HCT116 (cell line): Measurements from ENCODE around the gene EPHA8. TPM values are rescaled to one million over a fixed set of nuclear protein-coding genes. Genes with fewer than 3 reads are reported as not detected.

Source experiments
- ATAC-seq: fragments of 200-7000 bp; cut with Tn5 transposase; 2 replicates; pipeline ENCODE4 v1.9.1; 2020; ENCODE audit warnings: mild to moderate bottlenecking, moderate library complexity
- BruUV-seq: library from RNA; stranded (reverse); fragments of 400-500 nt; replicated peaks from 2 replicates; lab custom pipeline; 2021; lab: Mats Ljungman, UMichigan
- CTCF ChIA-PET: fragments of 300-600 bp; sonication (Branson Sonifier 250); formaldehyde crosslinking; loops from one replicate; lab custom pipeline; 2021; ENCODE audit warnings: antibody characterized with exemption; lab: Charles Lee
- POLR2A ChIA-PET: fragments of 300-600, 350-600 bp; sonication (Branson Sonifier 250); formaldehyde crosslinking; loops from one replicate; lab custom pipeline; 2021; ENCODE audit warnings: antibody characterized with exemption; lab: Charles Lee
- RAD21 ChIA-PET, 2 experiments: fragments of 300-600 bp; sonication (Branson Sonifier 250); formaldehyde crosslinking; loops; one replicate each; lab custom pipeline; 2023; ENCODE audit warnings: low total read pairs in 2 of 2; ENCODE audit not compliant: uncharacterized antibody in 2 of 2, unreplicated experiment in 2 of 2, low non-redundant PET in 1 of 2; lab: Charles Lee
- DNase-seq: peaks from one replicate; pipeline ENCODE4 v3.0.0-alpha.2; 2010; ENCODE audit warnings: low read depth, low spot score
- H2AFZ ChIP-seq: fragments of 200-600 bp; shearing (Covaris generic), sonication (generic); 2 replicates; pipeline ENCODE4 v1.6.1; 2017; ENCODE audit warnings: low read depth, mixed run types, mixed read lengths, antibody characterized with exemption, low read length; ENCODE audit not compliant: poor library complexity, severe bottlenecking
- H3K27ac ChIP-seq: 2 replicates; pipeline ENCODE4 v1.5.1; 2012; ENCODE audit warnings: low read depth, low read length
- H3K27me3 ChIP-seq: fragments of 200-600 bp; sonication (generic); 2 replicates; pipeline ENCODE4 v1.6.1; 2016; ENCODE audit warnings: mixed run types, low read length, mixed read lengths; ENCODE audit not compliant: insufficient read depth
- H3K36me3 ChIP-seq, 2 experiments: fragments of 200-500 bp in 1 of 2; fragments of 200-600 bp in 1 of 2; sonication (Bioruptor generic) in 1 of 2; sonication (generic) in 1 of 2; 2 replicates each; pipeline versions ENCODE4 v1.5.1 to v1.6.1; 2014 to 2016; ENCODE audit warnings: low read length in 2 of 2, inconsistent platforms in 1 of 2, mixed read lengths in 1 of 2, mixed run types in 1 of 2; ENCODE audit not compliant: insufficient read depth in 2 of 2, control insufficient read depth in 1 of 2
- H3K4me1 ChIP-seq, 2 experiments: fragments of 200-600 bp in 1 of 2; sonication (generic) in 1 of 2; 2 replicates each; pipeline versions ENCODE4 v1.5.1 to v1.6.1; 2012 to 2017; ENCODE audit warnings: low read length in 2 of 2, inconsistent platforms in 1 of 2, mild to moderate bottlenecking in 1 of 2, mixed read lengths in 1 of 2, mixed run types in 1 of 2, moderate library complexity in 1 of 2; ENCODE audit not compliant: insufficient read depth in 2 of 2, control insufficient read depth in 1 of 2
- H3K4me2 ChIP-seq: fragments of 200-600 bp; sonication (generic); 2 replicates; pipeline ENCODE4 v1.6.1; 2017; ENCODE audit warnings: mixed run types, low read length, mixed read lengths
- H3K4me3 ChIP-seq, 2 experiments: fragments of 200-600 bp in 1 of 2; sonication (generic) in 1 of 2; replicated peaks in 1 of 2; 2 replicates each; pipeline ENCODE4 v1.5.1; 2011 to 2016; ENCODE audit warnings: low read length in 2 of 2, control low read depth in 1 of 2, low read depth in 1 of 2, mild to moderate bottlenecking in 1 of 2, mixed read lengths in 1 of 2, mixed run types in 1 of 2
- H3K79me2 ChIP-seq: fragments of 200-600 bp; sonication (generic); 2 replicates; pipeline ENCODE4 v1.6.1; 2017; ENCODE audit warnings: mild to moderate bottlenecking, mixed run types, low read length, moderate library complexity, mixed read lengths; ENCODE audit not compliant: insufficient read depth
- H3K9ac ChIP-seq: fragments of 200-600 bp; sonication (generic); 2 replicates; pipeline ENCODE4 v1.6.1; 2016; ENCODE audit warnings: low read length, mixed read lengths
- H3K9me2 ChIP-seq: fragments of 200-600 bp; sonication (generic), shearing (Covaris generic); 2 replicates; pipeline ENCODE4 v1.6.1; 2017; ENCODE audit warnings: mixed run types, mild to moderate bottlenecking, moderate library complexity; ENCODE audit not compliant: insufficient read depth
- H3K9me3 ChIP-seq, 2 experiments: fragments of 200-500 bp in 1 of 2; fragments of 200-600 bp in 1 of 2; sonication (Bioruptor generic) in 1 of 2; sonication (generic) in 1 of 2; 2 replicates each; pipeline ENCODE4 v1.6.1; 2014 to 2017; ENCODE audit warnings: low read length in 2 of 2, mixed read lengths in 2 of 2, inconsistent platforms in 1 of 2, low read depth in 1 of 2, mild to moderate bottlenecking in 1 of 2, mixed run types in 1 of 2, moderate library complexity in 1 of 2; ENCODE audit not compliant: control insufficient read depth in 1 of 2, insufficient read depth in 1 of 2
- H4K20me1 ChIP-seq: fragments of 200-600 bp; sonication (generic), shearing (Covaris generic); 2 replicates; pipeline ENCODE4 v1.6.1; 2017; ENCODE audit warnings: mixed run types, mild to moderate bottlenecking, moderate library complexity; ENCODE audit not compliant: insufficient read depth
- CBX3 ChIP-seq: IDR thresholded peaks from 2 replicates; pipeline ENCODE4 v1.6.1; 2012; ENCODE audit warnings: low read depth
- CEBPB ChIP-seq: IDR thresholded peaks from 2 replicates; pipeline ENCODE4 v1.6.1; 2012; ENCODE audit warnings: low read depth
- EGR1 ChIP-seq: IDR thresholded peaks from 2 replicates; pipeline ENCODE4 v1.6.1; 2012; ENCODE audit warnings: low read depth
- ELF1 ChIP-seq: IDR thresholded peaks from 2 replicates; pipeline ENCODE4 v1.6.1; 2012; ENCODE audit warnings: low read depth, borderline replicate concordance
- EZH2 ChIP-seq: fragments of 200-600 bp; sonication (generic); IDR thresholded peaks from 2 replicates; pipeline ENCODE4 v1.6.1; 2017; ENCODE audit warnings: antibody characterized with exemption, mixed run types
- EZH2phosphoT487 ChIP-seq: fragments of 200-600 bp; IDR thresholded peaks from 2 replicates; pipeline ENCODE4 v1.6.1; 2018; ENCODE audit warnings: antibody characterized with exemption, borderline replicate concordance
- POLR2A ChIP-seq: IDR thresholded peaks from 2 replicates; pipeline ENCODE4 v1.7.0; 2011; ENCODE audit warnings: borderline replicate concordance; ENCODE audit not compliant: insufficient read depth, insufficient read length; ENCODE audit errors: extremely low read depth
- RAD21 ChIP-seq: IDR thresholded peaks from 2 replicates; pipeline ENCODE4 v1.6.1; 2012; ENCODE audit warnings: low read depth, mild to moderate bottlenecking
- SIN3A ChIP-seq: IDR thresholded peaks from 2 replicates; pipeline ENCODE4 v1.6.1; 2012; ENCODE audit warnings: low read depth
- SRF ChIP-seq: IDR thresholded peaks from 2 replicates; pipeline ENCODE4 v1.6.1; 2012; ENCODE audit warnings: low read depth
- ZFX ChIP-seq: fragments of 450-650 bp; IDR thresholded peaks from 2 replicates; pipeline ENCODE4 v1.6.1; 2017
- intact Hi-C: fragments of 100-400 bp; cut with micrococcal nuclease; formaldehyde crosslinking; loops from 2 replicates; pipeline ENCODE4 v1.10.0; 2022
- total RNA-seq: library from RNA; stranded (reverse); gene quantifications from one replicate; pipeline ENCODE4 v1.2.1, GENCODE V29; 2021; ENCODE audit not compliant: unreplicated experiment
- TF ChIP-seq, protein P1 (sequence below): IDR thresholded peaks from 2 replicates; pipeline ENCODE4 v1.6.1; 2012
- TF ChIP-seq, protein P2 (sequence below): IDR thresholded peaks from 2 replicates; pipeline ENCODE4 v1.6.1; 2012
- TF ChIP-seq, protein P3 (sequence below), 3 experiments: fragments of 200-600 bp in 1 of 3; sonication (generic) in 1 of 3; IDR thresholded peaks in 2 of 3; conservative IDR thresholded peaks in 1 of 3; 2 replicates each; pipeline ENCODE4 v1.5.1; 2012 to 2017; ENCODE audit warnings: low read depth in 2 of 3, low read length in 2 of 3, antibody characterized with exemption in 1 of 3, borderline replicate concordance in 1 of 3, control low read depth in 1 of 3, mild to moderate bottlenecking in 1 of 3, mixed read lengths in 1 of 3, mixed run types in 1 of 3, moderate library complexity in 1 of 3; ENCODE audit not compliant: insufficient read depth in 1 of 3
- TF ChIP-seq, protein P4 (sequence below): IDR thresholded peaks from 2 replicates; pipeline ENCODE4 v1.6.1; 2011; ENCODE audit warnings: mild to moderate bottlenecking, low read length, moderate library complexity; ENCODE audit not compliant: insufficient replicate concordance; ENCODE audit errors: extremely low read depth
- TF ChIP-seq, protein P5 (sequence below): IDR thresholded peaks from 2 replicates; pipeline ENCODE4 v1.6.1; 2012; ENCODE audit warnings: low read depth

Gene EPHA8
- total RNA-seq, 1 experiment from 2014 or later: 0.30 TPM

DNA sequence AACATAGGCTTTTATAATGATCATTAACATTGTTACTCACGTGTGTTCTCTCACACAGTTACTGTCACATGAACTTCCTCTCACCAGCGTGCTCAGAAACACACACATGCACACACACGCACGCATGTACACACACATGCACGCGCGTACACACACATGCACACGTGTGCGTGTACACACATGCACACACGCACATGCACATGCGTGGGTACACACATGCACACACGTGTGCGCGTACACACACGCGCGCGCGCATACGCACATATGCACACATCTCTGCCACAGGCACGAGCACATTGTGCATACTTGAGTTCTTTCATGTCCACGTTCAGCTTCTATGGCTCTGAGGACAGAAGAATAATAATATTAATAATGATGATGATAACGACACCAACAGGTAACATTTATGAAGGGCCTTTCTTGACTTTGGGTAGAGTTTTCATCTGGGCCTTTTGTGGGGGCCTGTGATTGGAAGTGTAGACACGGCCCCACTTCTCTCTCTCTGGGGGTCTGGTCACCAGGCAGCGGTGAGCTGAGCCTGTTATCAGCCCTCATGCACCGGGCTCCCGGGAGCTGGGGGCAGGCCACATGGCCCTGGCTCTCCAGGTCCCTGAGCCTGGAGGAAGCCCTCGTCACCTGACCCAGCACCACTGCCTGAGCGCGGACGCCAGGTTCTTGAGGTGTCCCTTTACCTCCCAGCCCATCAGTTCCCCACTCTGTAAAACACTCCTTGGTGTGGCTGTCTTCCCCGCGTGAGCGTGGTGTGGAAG is 7.0 kb downstream of the EPHA8 start (continued):
- TF ChIP-seq, protein P1, sequence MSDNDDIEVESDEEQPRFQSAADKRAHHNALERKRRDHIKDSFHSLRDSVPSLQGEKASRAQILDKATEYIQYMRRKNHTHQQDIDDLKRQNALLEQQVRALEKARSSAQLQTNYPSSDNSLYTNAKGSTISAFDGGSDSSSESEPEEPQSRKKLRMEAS: no peak
- TF ChIP-seq ZFX (no peak), CEBPB (no peak), SIN3A (no peak), RAD21 (no peak), CBX3 (no peak)
- TF ChIP-seq, protein P2, sequence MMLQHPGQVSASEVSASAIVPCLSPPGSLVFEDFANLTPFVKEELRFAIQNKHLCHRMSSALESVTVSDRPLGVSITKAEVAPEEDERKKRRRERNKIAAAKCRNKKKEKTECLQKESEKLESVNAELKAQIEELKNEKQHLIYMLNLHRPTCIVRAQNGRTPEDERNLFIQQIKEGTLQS: no peak

DNA sequence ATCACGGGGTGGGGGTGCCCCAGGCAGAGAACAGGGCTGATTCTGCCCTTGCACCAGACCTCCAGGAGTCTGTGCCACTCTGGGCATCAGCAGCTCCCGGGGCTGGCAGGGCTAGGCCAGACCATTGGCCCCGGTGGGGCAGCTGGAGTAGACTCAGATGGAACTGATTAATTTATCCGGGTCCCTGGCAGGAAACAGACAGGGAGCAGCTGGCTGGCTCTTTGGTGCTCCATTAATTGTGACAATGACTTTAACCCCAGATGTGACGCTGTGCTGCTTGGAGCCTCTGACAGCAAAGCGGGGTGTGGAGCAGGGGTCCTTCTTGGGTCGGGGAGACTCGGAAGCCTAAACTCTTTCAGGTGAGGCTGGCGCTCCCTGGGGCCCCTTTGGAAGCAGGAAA is 9.5 kb downstream of the EPHA8 start:
- no peaks in the 10 kb centered on the region for H3K9me2 ChIP-seq
- DNase-seq (no peak), ATAC-seq (no peak)
- intact Hi-C loops: no loop called here
- ChIA-PET CTCF (no interaction called here), POLR2A (no interaction called here), RAD21 (no interaction called here)
- H2AFZ ChIP-seq: no peak overlapping the region
- H3K4me3 ChIP-seq: no peak overlapping the region
- peaks cover 0 to 2% of the 10 kb centered on the region in 2 experiments; a peak in 1 of 4 replicates for H3K9me3 ChIP-seq
- H3K36me3 ChIP-seq: no peaks in the 10 kb centered on the region
- no peak overlapping the region for H3K4me2 ChIP-seq
- H3K9ac ChIP-seq: no peak overlapping the region
- no peak overlapping the region for H3K27ac ChIP-seq
- BruUV-seq: no TSS peak
- H4K20me1 ChIP-seq: no peaks in the 10 kb centered on the region
- H3K27me3 ChIP-seq: peaks cover 10% of the 10 kb centered on the region; the same call in 1 of the 2 replicates
- no peaks in the 10 kb centered on the region for H3K79me2 ChIP-seq
- no peaks in the 10 kb centered on the region for H3K4me1 ChIP-seq
- TF ChIP-seq EZH2 (no peak), RAD21 (no peak), ELF1 (no peak), EZH2phosphoT487 (no peak), EGR1 (no peak), SIN3A (no peak), SRF (no peak), POLR2A (no peak), CBX3 (no peak)
- TF ChIP-seq, protein P2: no peak
- TF ChIP-seq, protein P3, sequence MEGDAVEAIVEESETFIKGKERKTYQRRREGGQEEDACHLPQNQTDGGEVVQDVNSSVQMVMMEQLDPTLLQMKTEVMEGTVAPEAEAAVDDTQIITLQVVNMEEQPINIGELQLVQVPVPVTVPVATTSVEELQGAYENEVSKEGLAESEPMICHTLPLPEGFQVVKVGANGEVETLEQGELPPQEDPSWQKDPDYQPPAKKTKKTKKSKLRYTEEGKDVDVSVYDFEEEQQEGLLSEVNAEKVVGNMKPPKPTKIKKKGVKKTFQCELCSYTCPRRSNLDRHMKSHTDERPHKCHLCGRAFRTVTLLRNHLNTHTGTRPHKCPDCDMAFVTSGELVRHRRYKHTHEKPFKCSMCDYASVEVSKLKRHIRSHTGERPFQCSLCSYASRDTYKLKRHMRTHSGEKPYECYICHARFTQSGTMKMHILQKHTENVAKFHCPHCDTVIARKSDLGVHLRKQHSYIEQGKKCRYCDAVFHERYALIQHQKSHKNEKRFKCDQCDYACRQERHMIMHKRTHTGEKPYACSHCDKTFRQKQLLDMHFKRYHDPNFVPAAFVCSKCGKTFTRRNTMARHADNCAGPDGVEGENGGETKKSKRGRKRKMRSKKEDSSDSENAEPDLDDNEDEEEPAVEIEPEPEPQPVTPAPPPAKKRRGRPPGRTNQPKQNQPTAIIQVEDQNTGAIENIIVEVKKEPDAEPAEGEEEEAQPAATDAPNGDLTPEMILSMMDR (IDR thresholded peaks at IDR 0.05 in 2 of 3, conservative IDR thresholded peaks at IDR 0.05 in 1 of 3; ENCODE audit: borderline replicate concordance in 1 of 3, insufficient read depth in 1 of 3, low read depth in 2 of 3, low read length in 2 of 3): no peak
- TF ChIP-seq, protein P4, sequence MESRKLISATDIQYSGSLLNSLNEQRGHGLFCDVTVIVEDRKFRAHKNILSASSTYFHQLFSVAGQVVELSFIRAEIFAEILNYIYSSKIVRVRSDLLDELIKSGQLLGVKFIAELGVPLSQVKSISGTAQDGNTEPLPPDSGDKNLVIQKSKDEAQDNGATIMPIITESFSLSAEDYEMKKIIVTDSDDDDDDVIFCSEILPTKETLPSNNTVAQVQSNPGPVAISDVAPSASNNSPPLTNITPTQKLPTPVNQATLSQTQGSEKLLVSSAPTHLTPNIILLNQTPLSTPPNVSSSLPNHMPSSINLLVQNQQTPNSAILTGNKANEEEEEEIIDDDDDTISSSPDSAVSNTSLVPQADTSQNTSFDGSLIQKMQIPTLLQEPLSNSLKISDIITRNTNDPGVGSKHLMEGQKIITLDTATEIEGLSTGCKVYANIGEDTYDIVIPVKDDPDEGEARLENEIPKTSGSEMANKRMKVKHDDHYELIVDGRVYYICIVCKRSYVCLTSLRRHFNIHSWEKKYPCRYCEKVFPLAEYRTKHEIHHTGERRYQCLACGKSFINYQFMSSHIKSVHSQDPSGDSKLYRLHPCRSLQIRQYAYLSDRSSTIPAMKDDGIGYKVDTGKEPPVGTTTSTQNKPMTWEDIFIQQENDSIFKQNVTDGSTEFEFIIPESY: no peak
- TF ChIP-seq, protein P5, sequence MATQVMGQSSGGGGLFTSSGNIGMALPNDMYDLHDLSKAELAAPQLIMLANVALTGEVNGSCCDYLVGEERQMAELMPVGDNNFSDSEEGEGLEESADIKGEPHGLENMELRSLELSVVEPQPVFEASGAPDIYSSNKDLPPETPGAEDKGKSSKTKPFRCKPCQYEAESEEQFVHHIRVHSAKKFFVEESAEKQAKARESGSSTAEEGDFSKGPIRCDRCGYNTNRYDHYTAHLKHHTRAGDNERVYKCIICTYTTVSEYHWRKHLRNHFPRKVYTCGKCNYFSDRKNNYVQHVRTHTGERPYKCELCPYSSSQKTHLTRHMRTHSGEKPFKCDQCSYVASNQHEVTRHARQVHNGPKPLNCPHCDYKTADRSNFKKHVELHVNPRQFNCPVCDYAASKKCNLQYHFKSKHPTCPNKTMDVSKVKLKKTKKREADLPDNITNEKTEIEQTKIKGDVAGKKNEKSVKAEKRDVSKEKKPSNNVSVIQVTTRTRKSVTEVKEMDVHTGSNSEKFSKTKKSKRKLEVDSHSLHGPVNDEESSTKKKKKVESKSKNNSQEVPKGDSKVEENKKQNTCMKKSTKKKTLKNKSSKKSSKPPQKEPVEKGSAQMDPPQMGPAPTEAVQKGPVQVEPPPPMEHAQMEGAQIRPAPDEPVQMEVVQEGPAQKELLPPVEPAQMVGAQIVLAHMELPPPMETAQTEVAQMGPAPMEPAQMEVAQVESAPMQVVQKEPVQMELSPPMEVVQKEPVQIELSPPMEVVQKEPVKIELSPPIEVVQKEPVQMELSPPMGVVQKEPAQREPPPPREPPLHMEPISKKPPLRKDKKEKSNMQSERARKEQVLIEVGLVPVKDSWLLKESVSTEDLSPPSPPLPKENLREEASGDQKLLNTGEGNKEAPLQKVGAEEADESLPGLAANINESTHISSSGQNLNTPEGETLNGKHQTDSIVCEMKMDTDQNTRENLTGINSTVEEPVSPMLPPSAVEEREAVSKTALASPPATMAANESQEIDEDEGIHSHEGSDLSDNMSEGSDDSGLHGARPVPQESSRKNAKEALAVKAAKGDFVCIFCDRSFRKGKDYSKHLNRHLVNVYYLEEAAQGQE: no peak
